ENCODE results near the gene POLR2E. TPM values are rescaled to one million over a fixed set of nuclear protein-coding genes. Genes with fewer than 3 reads are reported as not detected.

POLR2E gene
- total RNA-seq, 1 donor = 70.2 TPM

DNA sequence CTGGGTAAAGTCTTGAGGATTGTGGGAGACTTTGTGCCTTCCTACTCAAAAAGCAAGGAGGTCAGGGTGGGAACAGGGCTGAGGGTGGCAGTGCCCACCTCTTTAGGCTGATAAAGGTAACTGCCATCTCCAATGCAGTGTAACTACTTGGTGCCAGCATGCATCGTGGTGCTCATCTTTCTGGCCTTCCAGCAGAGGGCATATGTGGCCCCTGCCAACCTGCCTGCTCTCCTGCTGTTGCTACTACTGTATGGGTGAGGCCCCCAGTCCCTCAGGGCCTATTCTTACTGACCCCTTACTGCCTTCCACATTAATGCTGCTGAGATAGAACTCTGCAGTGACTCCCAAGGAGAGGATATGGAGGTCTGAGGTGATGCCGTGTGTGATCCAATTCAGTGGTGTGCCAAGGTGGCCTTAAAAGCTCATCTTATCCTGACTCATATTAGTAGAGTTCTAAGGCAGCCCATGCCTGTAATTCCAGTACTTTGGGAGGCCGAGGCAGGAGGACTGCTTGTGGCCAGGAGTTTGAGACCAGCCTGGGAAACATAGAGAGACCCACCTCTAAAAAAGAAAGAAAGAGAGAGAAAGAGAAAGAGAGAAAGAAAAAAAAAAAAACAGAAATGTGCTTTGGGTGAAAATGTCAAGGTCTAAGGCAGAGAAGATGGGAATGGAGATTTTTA lies 37.9 kb downstream of the POLR2E start:
- TF ChIP-seq, protein P1, sequence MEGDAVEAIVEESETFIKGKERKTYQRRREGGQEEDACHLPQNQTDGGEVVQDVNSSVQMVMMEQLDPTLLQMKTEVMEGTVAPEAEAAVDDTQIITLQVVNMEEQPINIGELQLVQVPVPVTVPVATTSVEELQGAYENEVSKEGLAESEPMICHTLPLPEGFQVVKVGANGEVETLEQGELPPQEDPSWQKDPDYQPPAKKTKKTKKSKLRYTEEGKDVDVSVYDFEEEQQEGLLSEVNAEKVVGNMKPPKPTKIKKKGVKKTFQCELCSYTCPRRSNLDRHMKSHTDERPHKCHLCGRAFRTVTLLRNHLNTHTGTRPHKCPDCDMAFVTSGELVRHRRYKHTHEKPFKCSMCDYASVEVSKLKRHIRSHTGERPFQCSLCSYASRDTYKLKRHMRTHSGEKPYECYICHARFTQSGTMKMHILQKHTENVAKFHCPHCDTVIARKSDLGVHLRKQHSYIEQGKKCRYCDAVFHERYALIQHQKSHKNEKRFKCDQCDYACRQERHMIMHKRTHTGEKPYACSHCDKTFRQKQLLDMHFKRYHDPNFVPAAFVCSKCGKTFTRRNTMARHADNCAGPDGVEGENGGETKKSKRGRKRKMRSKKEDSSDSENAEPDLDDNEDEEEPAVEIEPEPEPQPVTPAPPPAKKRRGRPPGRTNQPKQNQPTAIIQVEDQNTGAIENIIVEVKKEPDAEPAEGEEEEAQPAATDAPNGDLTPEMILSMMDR (IDR thresholded peaks at IDR 0.05; ENCODE audit: extremely low read depth, low read depth, low read length) = no peak
- H3K4me3 ChIP-seq (ENCODE audit: insufficient read depth, low read length) = no peak overlapping the region
- no peak for DNase-seq (ENCODE audit: insufficient read length, low spot score, missing footprints)

DNA sequence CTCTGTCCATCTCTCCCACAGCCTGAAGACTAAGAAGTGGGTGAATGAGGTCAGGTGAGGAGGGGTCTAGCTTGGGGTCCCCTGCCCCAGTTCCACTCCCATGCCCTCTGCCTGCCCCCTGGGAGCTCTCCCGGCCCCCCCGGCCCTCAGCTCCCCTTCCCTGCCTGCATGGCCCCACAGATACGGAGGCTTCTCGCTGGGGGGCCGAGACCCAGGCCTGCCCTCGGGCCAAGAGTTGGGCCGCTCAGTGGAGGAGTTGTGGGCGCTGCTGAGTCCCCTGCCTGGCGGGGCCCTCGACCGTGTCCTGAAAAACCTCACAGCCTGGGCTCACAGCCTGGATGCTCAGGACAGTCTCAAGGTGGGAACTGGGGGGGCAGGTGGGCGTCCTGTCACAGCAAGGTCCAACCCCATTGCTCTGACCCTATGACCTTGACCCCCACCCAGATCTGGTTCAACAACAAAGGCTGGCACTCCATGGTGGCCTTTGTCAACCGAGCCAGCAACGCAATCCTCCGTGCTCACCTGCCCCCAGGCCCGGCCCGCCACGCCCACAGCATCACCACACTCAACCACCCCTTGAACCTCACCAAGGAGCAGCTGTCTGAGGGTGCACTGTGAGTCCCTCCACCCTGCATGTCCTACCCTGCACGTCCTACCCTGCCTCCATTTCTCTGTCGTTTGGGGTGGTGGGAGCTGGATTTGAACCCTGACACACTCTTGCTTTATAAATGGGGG lies 39.1 kb downstream of the POLR2E start:
- Histone ChIP-seq H3K27ac (ENCODE audit: low read depth, low read length) (no peak overlapping the region), H3K4me2 (ENCODE audit: insufficient read depth, low read length) (no peak overlapping the region), H3K4me1 (ENCODE audit: insufficient read depth, low read length) (no peaks in the 10 kb centered on the region), H3K36me3 (ENCODE audit: insufficient read depth, low read length) (no peaks in the 10 kb centered on the region), H3K79me2 (ENCODE audit: insufficient read depth, low read length) (no peaks in the 10 kb centered on the region), H3K27me3 (ENCODE audit: insufficient read depth, low read length) (no peaks in the 10 kb centered on the region), H4K20me1 (ENCODE audit: insufficient read depth, low read length) (no peaks in the 10 kb centered on the region), H3K4me3 (ENCODE audit: insufficient read depth, low read length) (no peak overlapping the region), H3K9me3 (ENCODE audit: low read depth, low read length) (peaks cover 26% of the 10 kb centered on the region), H2AFZ (ENCODE audit: low read length) (no peak overlapping the region)
- DNase-seq (ENCODE audit: insufficient read length, low spot score, missing footprints) = no peak
- TF ChIP-seq, protein P1 (IDR thresholded peaks at IDR 0.05; ENCODE audit: extremely low read depth, low read depth, low read length) = no peak

More for the DNA sequence above, 37.9 kb downstream of the POLR2E start:
- Histone ChIP-seq H3K9me3 (ENCODE audit: low read depth, low read length) (peaks cover 26% of the 10 kb centered on the region), H3K4me1 (ENCODE audit: insufficient read depth, low read length) (no peaks in the 10 kb centered on the region), H3K36me3 (ENCODE audit: insufficient read depth, low read length) (no peaks in the 10 kb centered on the region), H3K27ac (ENCODE audit: low read depth, low read length) (no peak overlapping the region), H2AFZ (ENCODE audit: low read length) (no peak overlapping the region), H3K4me2 (ENCODE audit: insufficient read depth, low read length) (no peak overlapping the region), H3K79me2 (ENCODE audit: insufficient read depth, low read length) (no peaks in the 10 kb centered on the region), H3K27me3 (ENCODE audit: insufficient read depth, low read length) (no peaks in the 10 kb centered on the region), H4K20me1 (ENCODE audit: insufficient read depth, low read length) (no peaks in the 10 kb centered on the region)

DNA sequence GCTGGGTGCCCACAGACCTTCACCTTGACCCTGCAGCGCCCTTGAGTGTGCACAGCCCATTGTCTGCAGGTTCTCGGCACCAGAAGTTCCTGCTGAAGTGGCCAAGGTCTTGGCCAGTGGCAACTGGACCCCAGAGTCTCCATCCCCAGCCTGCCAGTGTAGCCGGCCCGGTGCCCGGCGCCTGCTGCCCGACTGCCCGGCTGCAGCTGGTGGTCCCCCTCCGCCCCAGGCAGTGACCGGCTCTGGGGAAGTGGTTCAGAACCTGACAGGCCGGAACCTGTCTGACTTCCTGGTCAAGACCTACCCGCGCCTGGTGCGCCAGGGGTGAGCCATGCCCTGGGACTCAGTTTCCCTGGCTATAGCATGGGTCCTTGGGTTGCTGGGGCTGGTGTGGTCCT lies 40.1 kb downstream of the POLR2E start:
- no peak overlapping the region for H3K4me3 ChIP-seq (ENCODE audit: insufficient read depth, low read length)
- H3K79me2 ChIP-seq (ENCODE audit: insufficient read depth, low read length) = no peaks in the 10 kb centered on the region
- no peak overlapping the region for H3K4me2 ChIP-seq (ENCODE audit: insufficient read depth, low read length)
- DNase-seq (ENCODE audit: insufficient read length, low spot score, missing footprints) = no peak
- no peaks in the 10 kb centered on the region for H4K20me1 ChIP-seq (ENCODE audit: insufficient read depth, low read length)
- no peak overlapping the region for H2AFZ ChIP-seq (ENCODE audit: low read length)
- TF ChIP-seq, protein P1 (IDR thresholded peaks at IDR 0.05; ENCODE audit: extremely low read depth, low read depth, low read length) = no peak
- H3K36me3 ChIP-seq (ENCODE audit: insufficient read depth, low read length) = no peaks in the 10 kb centered on the region
- H3K9me3 ChIP-seq (ENCODE audit: low read depth, low read length) = peaks cover 26% of the 10 kb centered on the region
- H3K4me1 ChIP-seq (ENCODE audit: insufficient read depth, low read length) = no peaks in the 10 kb centered on the region
- H3K27me3 ChIP-seq (ENCODE audit: insufficient read depth, low read length) = no peaks in the 10 kb centered on the region
- H3K27ac ChIP-seq (ENCODE audit: low read depth, low read length) = no peak overlapping the region

All from osteoblast (primary cell).